Gastroesophageal sphincter (tissue), 4 donors: ENCODE measurements around the gene ANKRD23. TPM values are rescaled to one million over a fixed set of nuclear protein-coding genes. Genes with fewer than 3 reads are reported as not detected.
"Not testable (repeated sequence)": the region's sequence is repeated elsewhere in the genome, so short reads cannot be mapped to it uniquely, and the experiment has no call there.

Experiments used
- ATAC-seq: fragments of 150-250 bp; one replicate; pipeline ENCODE4 v1.9.1; 2016; ENCODE audit warnings: mild to moderate bottlenecking, moderate library complexity
- H3K27ac ChIP-seq, 4 donors: fragments of 200-600 bp; sonication (generic) in 3 of 4; 1 replicate in 3 of 4; 2 replicates in 1 of 4; pipeline ENCODE4 v1.5.1; 2016 to 2019
- H3K27me3 ChIP-seq: fragments of 200-600 bp; sonication (generic); one replicate; pipeline ENCODE4 v1.5.1; 2019
- H3K36me3 ChIP-seq, 2 donors: fragments of 200-600 bp; sonication (generic); one replicate each; pipeline ENCODE4 v1.5.1; 2019; ENCODE audit warnings: control low read depth in 1 of 2
- H3K4me1 ChIP-seq, 3 donors: fragments of 200-600 bp; sonication (generic); 1 replicate in 2 of 3; 2 replicates in 1 of 3; pipeline ENCODE4 v1.5.1; 2016 to 2019; ENCODE audit warnings: control low read depth in 2 of 3
- H3K4me3 ChIP-seq, 2 donors: fragments of 200-600 bp; sonication (generic); one replicate each; pipeline ENCODE4 v1.5.1; 2019; ENCODE audit warnings: mild to moderate bottlenecking in 1 of 2, moderate library complexity in 1 of 2
- H3K9me3 ChIP-seq, 3 donors: fragments of 200-600 bp; sonication (generic); one replicate each; pipeline ENCODE4 v1.5.1; 2017 to 2019; ENCODE audit warnings: control low read depth in 2 of 3
- EP300 ChIP-seq: sonication (generic); formaldehyde crosslinking; IDR thresholded peaks from one replicate; pipeline ENCODE4 v1.6.1; 2017; ENCODE audit warnings: antibody characterized with exemption, mild to moderate bottlenecking
- POLR2A ChIP-seq, 2 donors: fragments of 450-650 bp; IDR thresholded peaks; one replicate each; pipeline ENCODE4 v1.6.1; 2017; ENCODE audit warnings: antibody characterized with exemption in 2 of 2, mild to moderate bottlenecking in 2 of 2, moderate library complexity in 1 of 2
- POLR2AphosphoS5 ChIP-seq: sonication (generic); formaldehyde crosslinking; IDR thresholded peaks from one replicate; pipeline ENCODE4 v1.6.1; 2017; ENCODE audit warnings: antibody characterized with exemption
- WGBS, 2 donors: methylation state at CpG; one replicate each; pipeline ENCODE4 v1.1.5; 2018; ENCODE audit warnings: low coverage in 1 of 2; 5-methylcytosine and 5-hydroxymethylcytosine counted together
- total RNA-seq, 4 donors: library from RNA; depleted of rRNA; stranded (reverse); fragments of >200 nt; gene quantifications; one replicate each; pipeline ENCODE4 v1.1.0, GENCODE V29; 2016
- TF ChIP-seq, protein P1 (sequence below), 4 experiments: fragments of 200-600 bp in 2 of 4; fragments of 450-650 bp in 2 of 4; sonication (generic) in 1 of 4; IDR thresholded peaks; one replicate each; pipeline ENCODE4 v1.5.1; 2017 to 2019; ENCODE audit warnings: antibody characterized with exemption in 4 of 4, mild to moderate bottlenecking in 2 of 4, moderate library complexity in 2 of 4

Gene ANKRD23
- total RNA-seq, 4 donors from 2014 or later = 1.2 to 4.9 (median 3.1) TPM

DNA sequence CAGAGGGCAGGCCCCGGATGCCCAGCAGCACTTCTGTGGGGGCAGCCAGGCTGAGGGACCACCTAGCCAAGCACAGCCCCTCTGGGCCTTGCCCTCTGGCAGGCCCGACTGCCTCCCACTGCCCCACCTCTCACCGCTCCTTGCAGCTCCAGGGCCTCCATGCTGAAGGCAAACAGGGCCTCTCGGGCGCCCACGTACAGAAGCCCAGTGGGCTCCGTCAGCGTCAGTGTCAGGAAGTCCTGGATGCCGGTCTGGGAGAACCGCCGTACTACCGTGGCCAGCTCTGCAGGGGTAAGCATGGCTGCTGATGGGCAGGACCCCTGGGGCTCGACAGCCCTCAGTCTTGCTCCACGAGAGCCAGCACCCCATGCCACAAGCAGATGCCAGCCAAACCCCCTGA lies 22.3 kb upstream of the ANKRD23 start:
- Histone ChIP-seq H3K9me3 (no peaks in the 10 kb centered on the region), H3K36me3 (peaks cover 0 to 66% of the 10 kb centered on the region in 2 donors), H3K4me1 (peaks cover 0 to 76% (median 24%) of the 10 kb centered on the region in 3 donors), H3K4me3 (peak overlapping the region in 1 of 2 donors; percentile 99), H3K27ac (peak overlapping the region in 3 of 4 donors; percentile 100), H3K27me3 (no peaks in the 10 kb centered on the region)
- TF ChIP-seq POLR2AphosphoS5 (no peak), EP300 (no peak), POLR2A (IDR thresholded peaks at IDR 0.05) (no peak)
- TF ChIP-seq, protein P1, sequence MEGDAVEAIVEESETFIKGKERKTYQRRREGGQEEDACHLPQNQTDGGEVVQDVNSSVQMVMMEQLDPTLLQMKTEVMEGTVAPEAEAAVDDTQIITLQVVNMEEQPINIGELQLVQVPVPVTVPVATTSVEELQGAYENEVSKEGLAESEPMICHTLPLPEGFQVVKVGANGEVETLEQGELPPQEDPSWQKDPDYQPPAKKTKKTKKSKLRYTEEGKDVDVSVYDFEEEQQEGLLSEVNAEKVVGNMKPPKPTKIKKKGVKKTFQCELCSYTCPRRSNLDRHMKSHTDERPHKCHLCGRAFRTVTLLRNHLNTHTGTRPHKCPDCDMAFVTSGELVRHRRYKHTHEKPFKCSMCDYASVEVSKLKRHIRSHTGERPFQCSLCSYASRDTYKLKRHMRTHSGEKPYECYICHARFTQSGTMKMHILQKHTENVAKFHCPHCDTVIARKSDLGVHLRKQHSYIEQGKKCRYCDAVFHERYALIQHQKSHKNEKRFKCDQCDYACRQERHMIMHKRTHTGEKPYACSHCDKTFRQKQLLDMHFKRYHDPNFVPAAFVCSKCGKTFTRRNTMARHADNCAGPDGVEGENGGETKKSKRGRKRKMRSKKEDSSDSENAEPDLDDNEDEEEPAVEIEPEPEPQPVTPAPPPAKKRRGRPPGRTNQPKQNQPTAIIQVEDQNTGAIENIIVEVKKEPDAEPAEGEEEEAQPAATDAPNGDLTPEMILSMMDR (IDR thresholded peaks at IDR 0.05) = no peak
- no peak for ATAC-seq
- WGBS, 2 donors = no CpG with 5 or more reads among the region's 14 CpGs

DNA sequence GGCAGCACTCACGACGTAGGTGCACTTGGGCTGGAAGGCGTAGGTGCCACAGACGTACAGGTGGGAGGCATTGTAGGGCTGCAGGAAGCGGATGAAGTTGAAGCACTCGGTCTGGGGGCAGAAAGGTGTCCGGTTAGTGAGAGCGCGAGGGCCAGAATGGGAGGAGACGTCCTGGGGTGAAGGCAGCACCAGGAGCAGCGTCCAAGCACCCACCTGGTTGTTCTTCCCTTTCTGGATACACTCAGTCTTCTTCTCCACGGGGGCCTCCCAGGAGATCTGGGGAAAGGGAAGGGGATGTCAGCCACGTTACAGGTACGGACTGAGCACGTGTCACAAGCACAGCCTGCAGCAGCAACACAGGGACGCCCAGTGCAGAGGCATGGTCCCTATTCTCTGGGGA lies 21.8 kb upstream of the ANKRD23 start:
- no peak for ATAC-seq
- 65% methylated on average over 10 to 15 of the region's 16 CpGs for WGBS, 2 donors
- peaks cover 0 to 71% of the 10 kb centered on the region in 2 donors for H3K36me3 ChIP-seq

DNA sequence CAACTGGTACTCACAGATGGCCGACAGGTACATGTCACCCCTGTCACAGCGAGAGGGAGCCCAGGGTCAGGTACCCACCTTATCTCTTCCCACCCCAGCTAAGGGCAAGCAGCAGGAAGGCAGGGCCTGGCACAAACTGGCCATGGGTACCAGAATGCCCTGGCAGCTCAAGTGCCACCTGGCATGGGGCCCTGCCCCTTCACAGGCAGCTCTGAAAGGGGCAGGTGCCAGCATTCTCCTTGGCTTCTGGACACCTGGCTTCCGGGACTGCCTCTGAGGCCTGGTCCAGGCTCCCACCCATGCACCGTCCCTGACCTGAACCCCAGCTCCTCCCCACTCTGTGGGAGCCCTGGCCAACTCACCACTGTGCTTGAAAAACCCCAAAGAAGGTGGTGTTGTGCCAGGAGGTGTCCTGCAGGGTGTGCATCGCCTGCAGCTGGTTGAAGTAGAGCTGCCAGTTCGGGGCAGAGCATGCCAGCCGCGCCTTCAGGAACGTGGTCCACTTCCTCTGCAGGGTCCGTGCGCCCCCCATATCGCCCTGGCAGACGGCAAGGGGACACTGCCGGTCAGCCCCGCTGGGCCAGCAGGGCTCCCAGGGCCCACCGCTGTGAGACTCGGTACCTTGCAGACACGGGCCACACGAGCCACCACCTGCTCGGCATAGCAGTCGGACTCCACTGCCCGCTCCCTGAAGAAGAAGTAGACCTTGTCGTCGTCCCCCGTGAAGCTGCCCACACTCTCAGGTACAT lies 20.7 kb upstream of the ANKRD23 start:
- WGBS, 2 donors = 70% methylated on average over 8 of the region's 25 CpGs; no CpG with 5 or more reads in 1 of the 2 donors
- no peaks in the 10 kb centered on the region for H3K9me3 ChIP-seq
- no peak for ATAC-seq
- H3K27ac ChIP-seq = peak overlapping the region; percentile 7 to 100 (median 100)
- H3K4me3 ChIP-seq = no peak overlapping the region
- TF ChIP-seq, protein P1 (IDR thresholded peaks at IDR 0.05) = no peak
- TF ChIP-seq POLR2A (IDR thresholded peaks at IDR 0.05) (no peak), EP300 (no peak), POLR2AphosphoS5 (no peak)
- H3K4me1 ChIP-seq = peaks cover 0 to 83% (median 29%) of the 10 kb centered on the region in 3 donors
- H3K27me3 ChIP-seq = no peaks in the 10 kb centered on the region
- peaks cover 0 to 80% of the 10 kb centered on the region in 2 donors for H3K36me3 ChIP-seq

More for the DNA sequence above, 21.8 kb upstream of the ANKRD23 start:
- H3K4me1 ChIP-seq = peaks cover 0 to 76% (median 24%) of the 10 kb centered on the region in 3 donors
- TF ChIP-seq, protein P1 (IDR thresholded peaks at IDR 0.05) = no peak
- TF ChIP-seq EP300 (no peak), POLR2AphosphoS5 (no peak), POLR2A (IDR thresholded peaks at IDR 0.05) (no peak)
- H3K27ac ChIP-seq = peak overlapping the region in 3 of 4 donors; percentile 100
- H3K27me3 ChIP-seq = no peaks in the 10 kb centered on the region
- H3K9me3 ChIP-seq = no peaks in the 10 kb centered on the region
- H3K4me3 ChIP-seq = no peak overlapping the region

GRCh38 chr2:96863575-96864342 lies 19.9 kb upstream of the ANKRD23 start:
- Histone ChIP-seq H3K27ac (peak overlapping the region in 3 of 4 donors; percentile 100), H3K9me3 (no peaks in the 10 kb centered on the region), H3K4me3 (no peak overlapping the region), H3K27me3 (no peaks in the 10 kb centered on the region), H3K36me3 (peaks cover 0 to 80% of the 10 kb centered on the region in 2 donors), H3K4me1 (peaks cover 0 to 91% (median 37%) of the 10 kb centered on the region in 3 donors)
- ATAC-seq = no peak
- WGBS, 2 donors = 80% methylated on average over 1 of the region's 19 CpGs; no CpG with 5 or more reads in 1 of the 2 donors
- TF ChIP-seq POLR2A (IDR thresholded peaks at IDR 0.05) (no peak), POLR2AphosphoS5 (no peak), EP300 (no peak)
- TF ChIP-seq, protein P1 (IDR thresholded peaks at IDR 0.05) = no peak

DNA sequence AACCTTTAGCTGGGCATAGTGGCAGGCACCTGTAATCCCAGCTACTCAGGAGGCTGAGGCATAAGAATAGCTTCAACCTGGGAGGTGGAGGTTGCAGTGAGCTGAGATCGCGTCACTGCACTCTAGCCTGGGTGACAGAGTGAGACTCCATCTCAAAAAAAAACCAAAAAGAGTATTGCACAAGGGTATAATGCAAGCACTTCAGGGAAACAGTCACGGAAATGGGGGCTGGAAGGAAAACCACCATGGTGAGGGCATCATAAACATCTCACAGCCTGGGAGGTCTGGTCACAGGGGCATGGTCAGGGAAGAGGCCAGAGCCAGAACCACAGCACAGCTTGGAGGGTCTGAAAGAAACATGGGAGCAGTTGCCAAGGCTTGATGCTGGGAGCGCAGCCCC lies 19.2 kb upstream of the ANKRD23 start:
- 73 to 85% methylated on average over 4 of the region's 4 CpGs for WGBS, 2 donors
- H3K4me1 ChIP-seq = peaks cover 0 to 97% (median 39%) of the 10 kb centered on the region in 3 donors
- H3K4me3 ChIP-seq, H3K27me3 ChIP-seq, ATAC-seq, H3K9me3 ChIP-seq: not testable (repeated sequence)
- peak overlapping the region in 3 of 4 donors; percentile 100 for H3K27ac ChIP-seq
- H3K36me3 ChIP-seq = peaks cover 0 to 80% of the 10 kb centered on the region in 2 donors
